Keratinocyte (primary cell): ENCODE measurements around the gene SHANK1.

ENCODE experiments used
- EZH2 ChIP-seq: IDR thresholded peaks from one replicate; pipeline ENCODE4 v1.6.1; 2012; ENCODE audit warnings: inconsistent platforms, mild to moderate bottlenecking, low read length, moderate library complexity
- TF ChIP-seq, protein P1 (sequence below), 3 experiments: IDR thresholded peaks in 1 of 3; conservative IDR thresholded peaks in 1 of 3; optimal IDR thresholded peaks in 1 of 3; 2 replicates in 2 of 3; 3 replicates in 1 of 3; pipeline versions ENCODE3 to v1.5.1; 2011; ENCODE audit warnings: low read length in 3 of 3, mild to moderate bottlenecking in 3 of 3, moderate library complexity in 2 of 3, control low read depth in 1 of 3, inconsistent platforms in 1 of 3; ENCODE audit not compliant: insufficient read depth in 2 of 3; ENCODE audit errors: extremely low read depth in 1 of 3

DNA sequence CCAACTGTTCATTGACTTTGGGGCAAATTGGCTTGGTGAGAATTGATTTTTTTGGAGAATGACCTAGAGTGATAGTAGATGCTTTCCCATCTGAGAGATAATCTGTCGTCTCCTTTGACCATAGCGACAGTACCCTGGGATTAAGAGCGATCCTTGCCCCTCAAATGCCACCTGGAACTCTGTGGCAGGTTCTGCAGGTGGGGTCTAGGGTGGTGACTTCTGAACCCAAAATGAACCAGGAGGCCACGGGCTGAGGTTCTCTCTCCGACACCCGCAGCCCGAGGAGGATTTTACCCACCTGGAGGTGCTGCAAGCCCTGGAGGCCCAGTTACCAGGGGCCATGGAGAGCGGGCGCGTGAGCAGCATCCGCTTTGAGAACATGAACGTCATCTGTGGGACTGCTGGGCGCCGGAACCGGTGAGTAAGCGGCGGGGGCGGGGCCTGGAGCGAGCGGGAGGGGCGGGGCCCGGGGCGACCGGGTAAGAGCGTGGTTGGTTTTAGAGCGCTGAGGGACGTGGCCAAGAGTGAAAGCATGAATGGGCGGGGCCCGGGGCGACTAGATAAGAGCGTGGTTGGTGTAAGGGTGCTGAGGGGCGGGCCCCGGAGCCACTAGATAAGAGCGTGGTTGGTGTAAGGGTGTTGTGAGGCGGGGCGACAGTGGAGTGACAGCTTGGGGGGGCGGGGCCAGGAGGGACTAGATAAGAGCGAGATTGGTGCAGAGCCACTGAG lies 61.7 kb downstream of the SHANK1 start:
- TF ChIP-seq, protein P1, sequence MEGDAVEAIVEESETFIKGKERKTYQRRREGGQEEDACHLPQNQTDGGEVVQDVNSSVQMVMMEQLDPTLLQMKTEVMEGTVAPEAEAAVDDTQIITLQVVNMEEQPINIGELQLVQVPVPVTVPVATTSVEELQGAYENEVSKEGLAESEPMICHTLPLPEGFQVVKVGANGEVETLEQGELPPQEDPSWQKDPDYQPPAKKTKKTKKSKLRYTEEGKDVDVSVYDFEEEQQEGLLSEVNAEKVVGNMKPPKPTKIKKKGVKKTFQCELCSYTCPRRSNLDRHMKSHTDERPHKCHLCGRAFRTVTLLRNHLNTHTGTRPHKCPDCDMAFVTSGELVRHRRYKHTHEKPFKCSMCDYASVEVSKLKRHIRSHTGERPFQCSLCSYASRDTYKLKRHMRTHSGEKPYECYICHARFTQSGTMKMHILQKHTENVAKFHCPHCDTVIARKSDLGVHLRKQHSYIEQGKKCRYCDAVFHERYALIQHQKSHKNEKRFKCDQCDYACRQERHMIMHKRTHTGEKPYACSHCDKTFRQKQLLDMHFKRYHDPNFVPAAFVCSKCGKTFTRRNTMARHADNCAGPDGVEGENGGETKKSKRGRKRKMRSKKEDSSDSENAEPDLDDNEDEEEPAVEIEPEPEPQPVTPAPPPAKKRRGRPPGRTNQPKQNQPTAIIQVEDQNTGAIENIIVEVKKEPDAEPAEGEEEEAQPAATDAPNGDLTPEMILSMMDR (optimal IDR thresholded peaks at IDR 0.05 in 1 of 3, IDR thresholded peaks at IDR 0.05 in 1 of 3, conservative IDR thresholded peaks at IDR 0.05 in 1 of 3; ENCODE audit: extremely low read depth in 1 of 3, insufficient read depth in 2 of 3, low read length in 3 of 3) = no peak
- TF ChIP-seq EZH2 = no peak
